Astrocyte (in vitro differentiated cells and primary cell): ENCODE data around the gene CYB5B. TPM values are rescaled to one million over a fixed set of nuclear protein-coding genes. Genes with fewer than 3 reads are reported as not detected.
A peak's percentile ranks its signal among the peaks of the same experiment; 100 is the strongest.

Experiments used
- DNase-seq: peaks from one replicate; pipeline ENCODE4 v3.0.0-alpha.2; 2010; ENCODE audit warnings: low read depth
- FAIRE-seq: peaks from 2 replicates; lab custom pipeline; 2011; peaks lifted over from hg19 to GRCh38; lab: Jason Lieb, UNC
- H2AFZ ChIP-seq: 2 replicates; pipeline ENCODE4 v1.6.0; 2012; ENCODE audit warnings: low read depth, low read length, inconsistent platforms
- H3K27ac ChIP-seq: 2 replicates; pipeline ENCODE4 v1.5.1; 2011; ENCODE audit warnings: low read depth, low read length, inconsistent platforms
- H3K27me3 ChIP-seq: 2 replicates; pipeline ENCODE4 v1.6.0; 2011; ENCODE audit warnings: low read length, inconsistent platforms; ENCODE audit not compliant: insufficient read depth
- H3K36me3 ChIP-seq: 2 replicates; pipeline ENCODE4 v1.5.1; 2011; ENCODE audit warnings: low read length, inconsistent platforms; ENCODE audit not compliant: insufficient read depth
- H3K4me1 ChIP-seq: 2 replicates; pipeline ENCODE4 v1.5.1; 2011; ENCODE audit warnings: low read length, inconsistent platforms; ENCODE audit not compliant: insufficient read depth
- H3K4me2 ChIP-seq: 2 replicates; pipeline ENCODE4 v1.6.0; 2012; ENCODE audit warnings: low read length, inconsistent platforms
- H3K4me3 ChIP-seq: 2 replicates; pipeline ENCODE4 v1.5.1; 2011; ENCODE audit warnings: low read depth, mild to moderate bottlenecking, low read length, inconsistent platforms; ENCODE audit not compliant: insufficient read depth
- H3K79me2 ChIP-seq: 2 replicates; pipeline ENCODE4 v1.6.0; 2012; ENCODE audit warnings: mild to moderate bottlenecking, low read length, inconsistent platforms; ENCODE audit not compliant: insufficient read depth
- H3K9ac ChIP-seq: 2 replicates; pipeline ENCODE4 v1.6.0; 2012; ENCODE audit warnings: mild to moderate bottlenecking, low read length, inconsistent platforms
- H3K9me3 ChIP-seq: 2 replicates; pipeline ENCODE4 v1.5.1; 2012; ENCODE audit warnings: low read depth, mild to moderate bottlenecking, low read length, inconsistent platforms; ENCODE audit not compliant: insufficient read depth
- H4K20me1 ChIP-seq: 2 replicates; pipeline ENCODE4 v1.6.0; 2012; ENCODE audit warnings: low read length, inconsistent platforms; ENCODE audit not compliant: insufficient read depth
- H3K27ac Mint-ChIP-seq: one replicate; pipeline ENCODE4 v1.8.0; 2021; ENCODE audit warnings: mild to moderate bottlenecking, mixed read lengths; ENCODE audit not compliant: unreplicated experiment
- H3K27me3 Mint-ChIP-seq: one replicate; pipeline ENCODE4 v1.8.0; 2021; ENCODE audit warnings: low read depth, mixed read lengths; ENCODE audit not compliant: unreplicated experiment
- H3K36me3 Mint-ChIP-seq: one replicate; pipeline ENCODE4 v1.8.0; 2021; ENCODE audit warnings: low read depth, mixed read lengths; ENCODE audit not compliant: unreplicated experiment
- H3K4me1 Mint-ChIP-seq: one replicate; pipeline ENCODE4 v1.8.0; 2021; ENCODE audit warnings: low read depth, mixed read lengths; ENCODE audit not compliant: unreplicated experiment
- H3K4me3 Mint-ChIP-seq: one replicate; pipeline ENCODE4 v1.8.0; 2021; ENCODE audit warnings: mild to moderate bottlenecking, moderate library complexity, mixed read lengths; ENCODE audit not compliant: unreplicated experiment
- H3K9me3 Mint-ChIP-seq: one replicate; pipeline ENCODE4 v1.8.0; 2021; ENCODE audit warnings: mild to moderate bottlenecking, mixed read lengths; ENCODE audit not compliant: unreplicated experiment
- CTCF ChIP-seq: IDR thresholded peaks from 2 replicates; pipeline ENCODE4 v1.5.1; 2011; ENCODE audit warnings: low read depth, mild to moderate bottlenecking, inconsistent platforms, low read length, moderate library complexity; ENCODE audit not compliant: insufficient read depth
- EZH2 ChIP-seq: IDR thresholded peaks from 2 replicates; pipeline ENCODE4 v1.6.1; 2012; ENCODE audit warnings: mild to moderate bottlenecking, low read length, inconsistent platforms; ENCODE audit not compliant: insufficient read depth
- total RNA-seq: library from RNA; stranded (reverse); gene quantifications from 2 replicates; pipeline ENCODE4 v1.2.1, GENCODE V29; 2021

The CYB5B gene
- total RNA-seq, 1 donor from 2014 or later = 149 TPM

GRCh38 chr16:69396187-69397061, 28.0 kb upstream of the CYB5B start:
- no peaks in the 10 kb centered on the region for H3K27me3 Mint-ChIP-seq
- Histone ChIP-seq H3K4me2 (peak overlapping the region; percentile 47), H4K20me1 (no peaks in the 10 kb centered on the region), H3K4me1 (peaks cover 25% of the 10 kb centered on the region), H3K36me3 (no peaks in the 10 kb centered on the region), H3K27ac (peak overlapping the region; percentile 54), H3K9ac (peak overlapping the region; percentile 52), H3K9me3 (no peaks in the 10 kb centered on the region), H3K4me3 (no peak overlapping the region), H3K79me2 (no peaks in the 10 kb centered on the region), H2AFZ (peak overlapping the region; percentile 1), H3K27me3 (no peaks in the 10 kb centered on the region)
- TF ChIP-seq CTCF (peak; percentile 75), EZH2 (no peak)
- no peak overlapping the region for H3K4me3 Mint-ChIP-seq
- peaks cover 17% of the 10 kb centered on the region for H3K4me1 Mint-ChIP-seq
- peak; percentile 83 for DNase-seq
- no peaks in the 10 kb centered on the region for H3K9me3 Mint-ChIP-seq
- no peaks in the 10 kb centered on the region for H3K36me3 Mint-ChIP-seq
- FAIRE-seq = peak; percentile 63
- H3K27ac Mint-ChIP-seq = peak overlapping the region; percentile 82

GRCh38 chr16:69397821-69398521, 26.4 kb upstream of the CYB5B start:
- Mint-ChIP-seq H3K4me3 (peak overlapping the region; percentile 72), H3K4me1 (peaks cover 17% of the 10 kb centered on the region), H3K9me3 (no peaks in the 10 kb centered on the region), H3K36me3 (no peaks in the 10 kb centered on the region), H3K27me3 (no peaks in the 10 kb centered on the region), H3K27ac (peak overlapping the region; percentile 82)
- Histone ChIP-seq H3K4me1 (peaks cover 25% of the 10 kb centered on the region), H3K4me3 (no peak overlapping the region), H3K9ac (no peak overlapping the region), H3K27me3 (no peaks in the 10 kb centered on the region), H3K27ac (peak overlapping the region; percentile 20), H2AFZ (peak overlapping the region; percentile 78), H4K20me1 (no peaks in the 10 kb centered on the region), H3K4me2 (peak overlapping the region; percentile 72), H3K79me2 (no peaks in the 10 kb centered on the region), H3K9me3 (no peaks in the 10 kb centered on the region), H3K36me3 (no peaks in the 10 kb centered on the region)
- TF ChIP-seq CTCF (peak; percentile 73), EZH2 (no peak)
- FAIRE-seq (no peak), DNase-seq (peak; percentile 68)
